Omental fat pad (tissue), 4 donors: Measurements from ENCODE around the gene LCLAT1. TPM values are rescaled to one million over a fixed set of nuclear protein-coding genes. Genes with fewer than 3 reads are reported as not detected.

Experiments
- ATAC-seq: fragments of 150-250 bp; one replicate; pipeline ENCODE4 v1.9.1; 2016; ENCODE audit warnings: mild to moderate bottlenecking, moderate library complexity; ENCODE audit not compliant: low FRiP score
- DNase-seq: peaks from one replicate; pipeline ENCODE4 v3.0.0-alpha.2; 2019; ENCODE audit warnings: low spot score
- CTCF ChIP-seq, 3 donors: fragments of 450-650 bp; IDR thresholded peaks; one replicate each; pipeline ENCODE4 v1.5.1; 2016 to 2017; ENCODE audit warnings: antibody characterized with exemption in 3 of 3, mild to moderate bottlenecking in 3 of 3, moderate library complexity in 2 of 3
- total RNA-seq, 4 donors: library from RNA; depleted of rRNA; stranded (reverse); fragments of >200 nt; gene quantifications; one replicate each; pipeline ENCODE4 v1.1.0, GENCODE V29; 2016

LCLAT1 gene
- total RNA-seq, 4 donors from 2014 or later = 6.7 to 10.9 (median 8.7) TPM

- ATAC-seq (no peak), DNase-seq (no peak)
- no peak for TF ChIP-seq CTCF (IDR thresholded peaks at IDR 0.05)
Observed at GRCh38 chr2:30404319-30405259, 42.5 kb upstream of the LCLAT1 start.

- ATAC-seq (no peak), DNase-seq (no peak)
- TF ChIP-seq CTCF (IDR thresholded peaks at IDR 0.05) = no peak
Observed at GRCh38 chr2:30405260-30405605, 41.8 kb upstream of the LCLAT1 start.

GRCh38 chr2:30406853-30407252 lies 40.2 kb upstream of the LCLAT1 start:
- TF ChIP-seq CTCF (IDR thresholded peaks at IDR 0.05) = no peak
- ATAC-seq = no peak

GRCh38 chr2:30408961-30409387 lies 38.1 kb upstream of the LCLAT1 start:
- DNase-seq = no peak
- ATAC-seq = no peak
- TF ChIP-seq CTCF (IDR thresholded peaks at IDR 0.05) = no peak

More at GRCh38 chr2:30406853-30407252, 40.2 kb upstream of the LCLAT1 start:
- no peak for DNase-seq

- no peak for DNase-seq
- TF ChIP-seq CTCF (IDR thresholded peaks at IDR 0.05) = no peak
- ATAC-seq = no peak
Observed at GRCh38 chr2:30410217-30410616, 36.8 kb upstream of the LCLAT1 start.

- TF ChIP-seq CTCF (IDR thresholded peaks at IDR 0.05) = no peak
- ATAC-seq = no peak
Observed at GRCh38 chr2:30412047-30412683, 34.9 kb upstream of the LCLAT1 start.

More at GRCh38 chr2:30412047-30412683, 34.9 kb upstream of the LCLAT1 start:
- no peak for DNase-seq
